ENCODE measurements around the gene PIPOX. TPM values are rescaled to one million over a fixed set of nuclear protein-coding genes. Genes with fewer than 3 reads are reported as not detected.
A peak's percentile ranks its signal among the peaks of the same experiment; 100 is the strongest.

PIPOX gene
- total RNA-seq, 1 donor from 2014 or later = 3.7 TPM

GRCh38 chr17:29051731-29052130, 8.8 kb downstream of the PIPOX start:
- Histone ChIP-seq H3K36me3 (no peaks in the 10 kb centered on the region), H2AFZ (replicated peaks) (no peak overlapping the region), H3K27ac (no peak overlapping the region), H3K27me3 (no peaks in the 10 kb centered on the region), H3K79me2 (ENCODE audit: low read depth) (no peaks in the 10 kb centered on the region), H3F3A (ENCODE audit: low read depth) (peaks cover 9% of the 10 kb centered on the region), H3K9me3 (ENCODE audit: low read depth) (no peaks in the 10 kb centered on the region), H3K4me2 (no peak overlapping the region), H3K4me3 (no peak overlapping the region), H3K9ac (no peak overlapping the region), H4K20me1 (ENCODE audit: low read depth) (no peaks in the 10 kb centered on the region), H3K4me1 (peaks cover 33% of the 10 kb centered on the region)
- DNase-seq (ENCODE audit: low spot score) = no peak
- Mint-ChIP-seq H3K27ac (no peak overlapping the region), H3K27me3 (ENCODE audit: insufficient read depth, low read depth) (peaks cover 42% of the 10 kb centered on the region), H3K9me3 (no peaks in the 10 kb centered on the region), H3K36me3 (no peaks in the 10 kb centered on the region), H3K4me1 (peaks cover 65% of the 10 kb centered on the region), H3K4me3 (peak overlapping the region; percentile 5)
- TF ChIP-seq EZH2phosphoT487 (IDR thresholded peaks at IDR 0.05) (no peak), CTCF (IDR thresholded peaks at IDR 0.05) (no peak), EZH2 (IDR thresholded peaks at IDR 0.05) (no peak)

GRCh38 chr17:29054835-29055234, 11.9 kb downstream of the PIPOX start:
- no peaks in the 10 kb centered on the region for H3K36me3 ChIP-seq
- no peaks in the 10 kb centered on the region for H4K20me1 ChIP-seq (ENCODE audit: low read depth)
- H3K9me3 ChIP-seq (ENCODE audit: low read depth) = no peaks in the 10 kb centered on the region
- DNase-seq (ENCODE audit: low spot score) = peak; percentile 47
- H3K4me1 ChIP-seq = peaks cover 26% of the 10 kb centered on the region
- H2AFZ ChIP-seq (replicated peaks) = no peak overlapping the region
- Mint-ChIP-seq H3K27ac (peak overlapping the region; percentile 32), H3K4me3 (no peak overlapping the region), H3K27me3 (ENCODE audit: insufficient read depth, low read depth) (peaks cover 35% of the 10 kb centered on the region), H3K36me3 (no peaks in the 10 kb centered on the region), H3K9me3 (no peaks in the 10 kb centered on the region), H3K4me1 (peaks cover 41% of the 10 kb centered on the region)
- H3K4me3 ChIP-seq = no peak overlapping the region
- H3F3A ChIP-seq (ENCODE audit: low read depth) = no peaks in the 10 kb centered on the region
- H3K27me3 ChIP-seq = no peaks in the 10 kb centered on the region
- H3K9ac ChIP-seq = no peak overlapping the region
- no peak overlapping the region for H3K27ac ChIP-seq
- no peak for TF ChIP-seq EZH2phosphoT487 (IDR thresholded peaks at IDR 0.05)
- TF ChIP-seq EZH2 (IDR thresholded peaks at IDR 0.05) = no peak
- TF ChIP-seq CTCF (IDR thresholded peaks at IDR 0.05) = no peak
- no peaks in the 10 kb centered on the region for H3K79me2 ChIP-seq (ENCODE audit: low read depth)
- H3K4me2 ChIP-seq = no peak overlapping the region

DNA sequence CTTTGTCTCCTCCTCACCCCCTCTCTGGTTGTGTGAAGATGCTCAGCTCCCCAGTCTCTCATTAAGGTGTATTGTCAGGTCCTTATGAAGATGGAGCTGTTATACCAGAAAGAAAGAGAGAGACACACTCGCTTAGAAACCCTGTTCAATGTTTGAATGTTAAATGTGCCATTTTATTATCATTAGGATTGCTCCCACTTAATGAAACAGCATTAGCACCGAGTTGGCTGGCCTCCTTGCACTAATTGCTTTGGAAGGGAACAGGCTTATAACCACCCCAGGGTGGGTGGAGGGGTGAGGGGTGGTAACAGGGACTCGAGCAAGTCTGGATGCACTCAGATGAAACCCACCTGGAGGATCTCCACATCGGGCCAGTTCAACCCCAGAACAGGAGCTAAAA, 14.4 kb downstream of the PIPOX start:
- no peak overlapping the region for H3K27ac Mint-ChIP-seq
- Histone ChIP-seq H3K27ac (no peak overlapping the region), H3F3A (ENCODE audit: low read depth) (peaks cover 16% of the 10 kb centered on the region), H3K4me3 (no peak overlapping the region), H3K79me2 (ENCODE audit: low read depth) (no peaks in the 10 kb centered on the region), H2AFZ (replicated peaks) (no peak overlapping the region), H3K4me2 (no peak overlapping the region), H3K27me3 (no peaks in the 10 kb centered on the region), H3K36me3 (no peaks in the 10 kb centered on the region), H3K9ac (no peak overlapping the region), H4K20me1 (ENCODE audit: low read depth) (no peaks in the 10 kb centered on the region), H3K9me3 (ENCODE audit: low read depth) (no peaks in the 10 kb centered on the region), H3K4me1 (peaks cover 41% of the 10 kb centered on the region)
- H3K4me3 Mint-ChIP-seq = no peak overlapping the region
- H3K36me3 Mint-ChIP-seq = no peaks in the 10 kb centered on the region
- peaks cover 48% of the 10 kb centered on the region for H3K4me1 Mint-ChIP-seq
- no peak for DNase-seq (ENCODE audit: low spot score)
- TF ChIP-seq EZH2phosphoT487 (IDR thresholded peaks at IDR 0.05) (no peak), CTCF (IDR thresholded peaks at IDR 0.05) (no peak), EZH2 (IDR thresholded peaks at IDR 0.05) (no peak)
- H3K27me3 Mint-ChIP-seq (ENCODE audit: insufficient read depth, low read depth) = peaks cover 29% of the 10 kb centered on the region
- H3K9me3 Mint-ChIP-seq = no peaks in the 10 kb centered on the region
